IMR-90 (cell line): ENCODE measurements around the gene CASP14. TPM values are rescaled to one million over a fixed set of nuclear protein-coding genes. Genes with fewer than 3 reads are reported as not detected.

Source experiments
- ATAC-seq: fragments of 200-7000 bp; cut with Tn5 transposase; 2 replicates; pipeline ENCODE4 v1.9.1; 2020; ENCODE audit warnings: low read depth, mild to moderate bottlenecking, moderate library complexity
- BruUV-seq: library from RNA; stranded (reverse); fragments of 400-500 nt; replicated peaks from 2 replicates; lab custom pipeline; 2021; lab: Mats Ljungman, UMichigan
- CTCF ChIA-PET: fragments of 300-600 bp; formaldehyde crosslinking; extraction: SDS; loops from one replicate; lab custom pipeline; 2021; ENCODE audit warnings: antibody characterized with exemption; lab: Yijun Ruan, JAX
- POLR2A ChIA-PET: fragments of 300-600 bp; sonication (Branson Sonifier 250); formaldehyde crosslinking; loops from one replicate; lab custom pipeline; 2022; ENCODE audit warnings: antibody characterized with exemption; ENCODE audit not compliant: unreplicated experiment; lab: Charles Lee
- DNase-seq: peaks from one replicate; pipeline ENCODE4 v3.0.0; 2013
- H2AFZ ChIP-seq: replicated peaks from 2 replicates; pipeline ENCODE3; 2013; ENCODE audit warnings: low read length, mild to moderate bottlenecking; ENCODE audit not compliant: poor library complexity
- H2AK5ac ChIP-seq: 2 replicates; pipeline ENCODE4 v1.6.1; 2013; ENCODE audit warnings: low read depth, low read length, inconsistent platforms
- H2AK9ac ChIP-seq: replicated peaks from 2 replicates; pipeline ENCODE3; 2013; ENCODE audit warnings: mild to moderate bottlenecking, low read depth, low read length, moderate library complexity; ENCODE audit not compliant: poor library complexity
- H2BK120ac ChIP-seq: 2 replicates; pipeline ENCODE4 v1.6.1; 2013; ENCODE audit warnings: low read depth, low read length, inconsistent platforms
- H2BK15ac ChIP-seq: 3 replicates; pipeline ENCODE4 v1.6.1; 2013; ENCODE audit warnings: low read depth, low read length, inconsistent platforms
- H2BK20ac ChIP-seq: 2 replicates; pipeline ENCODE4 v1.6.1; 2013; ENCODE audit warnings: low read depth, mild to moderate bottlenecking, inconsistent platforms, low read length, moderate library complexity
- H2BK5ac ChIP-seq: 2 replicates; pipeline ENCODE4 v1.6.1; 2013; ENCODE audit warnings: mild to moderate bottlenecking, low read depth, low read length, inconsistent platforms; ENCODE audit not compliant: poor library complexity, severe bottlenecking
- H3K14ac ChIP-seq: replicated peaks from 2 replicates; pipeline ENCODE4 v1.6.1; 2013; ENCODE audit warnings: low read depth, low read length, inconsistent platforms
- H3K18ac ChIP-seq: 2 replicates; pipeline ENCODE4 v1.6.1; 2013; ENCODE audit warnings: low read depth, low read length, control low read depth
- H3K23ac ChIP-seq: 2 replicates; pipeline ENCODE4 v1.6.1; 2013; ENCODE audit warnings: low read depth, low read length, inconsistent platforms
- H3K27ac ChIP-seq: 2 replicates; pipeline ENCODE4 v1.5.1; 2013; ENCODE audit warnings: mild to moderate bottlenecking, control low read depth, low read length; ENCODE audit not compliant: insufficient read depth
- H3K27me3 ChIP-seq: 2 replicates; pipeline ENCODE4 v1.6.1; 2013; ENCODE audit warnings: low read length; ENCODE audit not compliant: control insufficient read depth, insufficient read depth
- H3K36me3 ChIP-seq: 2 replicates; pipeline ENCODE4 v1.6.1; 2013; ENCODE audit warnings: low read length, mixed read lengths; ENCODE audit not compliant: control insufficient read depth, insufficient read depth
- H3K4ac ChIP-seq: 2 replicates; pipeline ENCODE4 v1.6.1; 2013; ENCODE audit warnings: low read depth, low read length, inconsistent platforms
- H3K4me1 ChIP-seq: 2 replicates; pipeline ENCODE4 v1.6.1; 2013; ENCODE audit warnings: low read length, mixed read lengths; ENCODE audit not compliant: control insufficient read depth, insufficient read depth
- H3K4me2 ChIP-seq: 2 replicates; pipeline ENCODE4 v1.6.1; 2013; ENCODE audit warnings: low read depth, mild to moderate bottlenecking, control low read depth, low read length, moderate library complexity
- H3K4me3 ChIP-seq: 2 replicates; pipeline ENCODE4 v1.5.1; 2013; ENCODE audit warnings: low read depth, mild to moderate bottlenecking, control low read depth, low read length, moderate library complexity; ENCODE audit not compliant: insufficient read depth
- H3K56ac ChIP-seq: 2 replicates; pipeline ENCODE4 v1.6.1; 2013; ENCODE audit warnings: low read length, inconsistent platforms; ENCODE audit not compliant: insufficient read depth; ENCODE audit errors: extremely low read depth
- H3K79me1 ChIP-seq, 2 experiments: 2 replicates each; pipeline ENCODE4 v1.6.1; 2013; ENCODE audit warnings: low read length in 2 of 2, inconsistent platforms in 1 of 2, low read depth in 1 of 2
- H3K9ac ChIP-seq: 2 replicates; pipeline ENCODE4 v1.6.1; 2013; ENCODE audit warnings: low read depth, low read length, control low read depth
- H3K9me1 ChIP-seq: 2 replicates; pipeline ENCODE4 v1.6.1; 2013; ENCODE audit warnings: low read length, inconsistent platforms; ENCODE audit not compliant: insufficient read depth
- H3K9me3 ChIP-seq: 2 replicates; pipeline ENCODE4 v1.6.1; 2013; ENCODE audit warnings: low read length; ENCODE audit not compliant: control insufficient read depth, insufficient read depth
- H4K20me1 ChIP-seq: 2 replicates; pipeline ENCODE4 v1.6.1; 2013; ENCODE audit warnings: low read length, inconsistent platforms; ENCODE audit not compliant: insufficient read depth
- H4K5ac ChIP-seq: 2 replicates; pipeline ENCODE4 v1.6.1; 2013; ENCODE audit warnings: mild to moderate bottlenecking, low read depth, low read length, control low read depth
- H4K8ac ChIP-seq, 2 experiments: 2 replicates each; pipeline ENCODE4 v1.6.1; 2013; ENCODE audit warnings: low read depth in 2 of 2, low read length in 2 of 2, control low read depth in 1 of 2, inconsistent platforms in 1 of 2
- H4K91ac ChIP-seq: 2 replicates; pipeline ENCODE4 v1.6.1; 2013; ENCODE audit warnings: low read depth, low read length, inconsistent platforms; ENCODE audit not compliant: insufficient read depth
- BHLHE40 ChIP-seq: fragments of 150-350 bp; IDR thresholded peaks from 2 replicates; pipeline ENCODE4 v1.6.1; 2016; ENCODE audit warnings: mild to moderate bottlenecking, low read depth, low read length
- CEBPB ChIP-seq: IDR thresholded peaks from 2 replicates; pipeline ENCODE4 v1.6.1; 2012; ENCODE audit warnings: low read depth, low read length, improper control_type of control experiment
- CHD1 ChIP-seq: IDR thresholded peaks from 2 replicates; pipeline ENCODE4 v1.6.1; 2012; ENCODE audit warnings: low read depth, low read length, improper control_type of control experiment
- FOS ChIP-seq: fragments of 150-350 bp; IDR thresholded peaks from 2 replicates; pipeline ENCODE4 v1.6.1; 2016; ENCODE audit warnings: low read depth, low read length
- MAFK ChIP-seq: IDR thresholded peaks from 2 replicates; pipeline ENCODE4 v1.6.1; 2012; ENCODE audit warnings: low read depth, low read length, improper control_type of control experiment
- MAZ ChIP-seq: IDR thresholded peaks from 2 replicates; pipeline ENCODE4 v1.6.1; 2012; ENCODE audit warnings: low read depth, mild to moderate bottlenecking, low read length, improper control_type of control experiment, moderate library complexity, borderline replicate concordance
- MXI1 ChIP-seq: IDR thresholded peaks from 2 replicates; pipeline ENCODE4 v1.6.1; 2012; ENCODE audit warnings: low read depth, mild to moderate bottlenecking, low read length, moderate library complexity, borderline replicate concordance
- NFE2L2 ChIP-seq: fragments of 150-350 bp; IDR thresholded peaks from 2 replicates; pipeline ENCODE4 v1.6.1; 2016; ENCODE audit warnings: low read depth, mild to moderate bottlenecking, low read length
- POLR2A ChIP-seq: IDR thresholded peaks from 2 replicates; pipeline ENCODE4 v1.6.1; 2012; ENCODE audit warnings: mild to moderate bottlenecking, low read depth, low read length
- RAD21 ChIP-seq: IDR thresholded peaks from 2 replicates; pipeline ENCODE4 v1.6.1; 2012; ENCODE audit warnings: low read length, improper control_type of control experiment
- RCOR1 ChIP-seq: IDR thresholded peaks from 2 replicates; pipeline ENCODE4 v1.6.1; 2012; ENCODE audit warnings: mild to moderate bottlenecking, low read length, improper control_type of control experiment; ENCODE audit not compliant: insufficient replicate concordance
- RFX5 ChIP-seq: IDR thresholded peaks from 2 replicates; pipeline ENCODE4 v1.8.0; 2012; ENCODE audit warnings: low read depth, mild to moderate bottlenecking, low read length, moderate library complexity
- SMC3 ChIP-seq: fragments of 150-350 bp; IDR thresholded peaks from 2 replicates; pipeline ENCODE4 v1.6.1; 2016; ENCODE audit warnings: low read depth, mild to moderate bottlenecking, antibody characterized with exemption, low read length, moderate library complexity
- WGBS, 2 experiments: methylation state at CpG; one replicate each; pipeline versions ENCODE4 v1.1.5 to v1.1.7; 2013; ENCODE audit warnings: missing lambda C conversion rate in 2 of 2; ENCODE audit not compliant: insufficient read length in 1 of 2; ENCODE audit errors: extremely low coverage in 2 of 2; 5-methylcytosine and 5-hydroxymethylcytosine counted together
- dilution Hi-C: fragments of 300-500 bp; cut with HindIII; formaldehyde crosslinking; loops from one replicate; pipeline ENCODE4 v1.14.3; 2018; ENCODE audit warnings: low sequenced_read_pairs; ENCODE audit not compliant: unreplicated experiment
- in situ Hi-C: fragments of 300-500 bp; cut with MboI; formaldehyde crosslinking; loops from 3 replicates; pipeline ENCODE4 v1.14.3; 2019; ENCODE audit warnings: low sequenced_read_pairs, inconsistent platforms, mixed read lengths
- intact Hi-C: fragments of 100-400 bp; cut with micrococcal nuclease; formaldehyde crosslinking; loops from 2 replicates; pipeline ENCODE4 v1.10.0; 2022
- polyA plus RNA-seq, 3 experiments: library from polyadenylated mRNA; depleted of rRNA; stranded (reverse); fragments of >200 nt; gene quantifications; 2 replicates each; pipeline ENCODE4 v1.2.3, GENCODE V29; 2012; ENCODE audit warnings: low replicate concordance in 1 of 3
- total RNA-seq: library from RNA; depleted of rRNA; stranded (reverse); fragments of >200 nt; gene quantifications from 2 replicates; pipeline ENCODE4 v1.2.3, GENCODE V29; 2012
- TF ChIP-seq, protein P1 (sequence below): fragments of 150-350 bp; IDR thresholded peaks from 2 replicates; pipeline ENCODE4 v1.6.1; 2016; ENCODE audit warnings: low read depth, mild to moderate bottlenecking, low read length, moderate library complexity, borderline replicate concordance
- TF ChIP-seq, protein P2 (sequence below): conservative IDR thresholded peaks from 2 replicates; pipeline ENCODE4 v1.5.1; 2012; ENCODE audit warnings: mild to moderate bottlenecking, low read depth, low read length, improper control_type of control experiment
- TF ChIP-seq, protein P3 (sequence below): fragments of 150-350 bp; IDR thresholded peaks from 2 replicates; pipeline ENCODE4 v1.6.1; 2017; ENCODE audit warnings: mild to moderate bottlenecking, antibody characterized with exemption, low read length, low read depth

Gene CASP14
- total and polyA plus RNA-seq, 2 of the 4 experiments (the other 2 are of a cell fraction), result not detected

DNA sequence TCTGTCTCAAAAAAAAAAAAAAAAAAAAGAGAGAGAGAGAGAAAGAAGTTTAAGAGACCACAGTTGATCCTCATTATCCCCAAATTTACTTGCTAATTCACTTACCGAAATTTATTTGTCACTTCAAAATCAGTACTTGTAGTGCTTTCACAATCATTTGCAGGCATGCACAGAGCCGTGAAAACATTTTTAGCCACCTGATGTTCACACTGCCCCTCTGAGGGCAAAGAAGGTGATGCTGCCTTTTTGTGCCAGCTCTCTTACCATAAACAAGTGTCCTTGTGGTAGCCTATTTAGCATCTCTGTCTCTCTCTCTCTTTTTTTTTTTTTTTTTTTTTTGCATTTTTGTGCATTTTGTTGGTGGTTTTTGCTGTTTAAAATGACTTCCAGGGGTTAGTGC lies 24.1 kb upstream of the CASP14 start:
- TF ChIP-seq POLR2A, result no peak
- no peak for TF ChIP-seq RCOR1
- TF ChIP-seq FOS, result no peak
- TF ChIP-seq CEBPB, result no peak
- no peak for TF ChIP-seq NFE2L2
- no peak for TF ChIP-seq BHLHE40
- TF ChIP-seq SMC3, result no peak
- TF ChIP-seq, protein P1, sequence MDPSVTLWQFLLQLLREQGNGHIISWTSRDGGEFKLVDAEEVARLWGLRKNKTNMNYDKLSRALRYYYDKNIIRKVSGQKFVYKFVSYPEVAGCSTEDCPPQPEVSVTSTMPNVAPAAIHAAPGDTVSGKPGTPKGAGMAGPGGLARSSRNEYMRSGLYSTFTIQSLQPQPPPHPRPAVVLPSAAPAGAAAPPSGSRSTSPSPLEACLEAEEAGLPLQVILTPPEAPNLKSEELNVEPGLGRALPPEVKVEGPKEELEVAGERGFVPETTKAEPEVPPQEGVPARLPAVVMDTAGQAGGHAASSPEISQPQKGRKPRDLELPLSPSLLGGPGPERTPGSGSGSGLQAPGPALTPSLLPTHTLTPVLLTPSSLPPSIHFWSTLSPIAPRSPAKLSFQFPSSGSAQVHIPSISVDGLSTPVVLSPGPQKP, result no peak
- TF ChIP-seq MXI1, result no peak
- TF ChIP-seq RAD21, result no peak
- TF ChIP-seq CHD1, result no peak
- TF ChIP-seq, protein P2, sequence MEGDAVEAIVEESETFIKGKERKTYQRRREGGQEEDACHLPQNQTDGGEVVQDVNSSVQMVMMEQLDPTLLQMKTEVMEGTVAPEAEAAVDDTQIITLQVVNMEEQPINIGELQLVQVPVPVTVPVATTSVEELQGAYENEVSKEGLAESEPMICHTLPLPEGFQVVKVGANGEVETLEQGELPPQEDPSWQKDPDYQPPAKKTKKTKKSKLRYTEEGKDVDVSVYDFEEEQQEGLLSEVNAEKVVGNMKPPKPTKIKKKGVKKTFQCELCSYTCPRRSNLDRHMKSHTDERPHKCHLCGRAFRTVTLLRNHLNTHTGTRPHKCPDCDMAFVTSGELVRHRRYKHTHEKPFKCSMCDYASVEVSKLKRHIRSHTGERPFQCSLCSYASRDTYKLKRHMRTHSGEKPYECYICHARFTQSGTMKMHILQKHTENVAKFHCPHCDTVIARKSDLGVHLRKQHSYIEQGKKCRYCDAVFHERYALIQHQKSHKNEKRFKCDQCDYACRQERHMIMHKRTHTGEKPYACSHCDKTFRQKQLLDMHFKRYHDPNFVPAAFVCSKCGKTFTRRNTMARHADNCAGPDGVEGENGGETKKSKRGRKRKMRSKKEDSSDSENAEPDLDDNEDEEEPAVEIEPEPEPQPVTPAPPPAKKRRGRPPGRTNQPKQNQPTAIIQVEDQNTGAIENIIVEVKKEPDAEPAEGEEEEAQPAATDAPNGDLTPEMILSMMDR, result no peak
- no peak for TF ChIP-seq MAZ
- no peak for TF ChIP-seq RFX5
- TF ChIP-seq, protein P3, sequence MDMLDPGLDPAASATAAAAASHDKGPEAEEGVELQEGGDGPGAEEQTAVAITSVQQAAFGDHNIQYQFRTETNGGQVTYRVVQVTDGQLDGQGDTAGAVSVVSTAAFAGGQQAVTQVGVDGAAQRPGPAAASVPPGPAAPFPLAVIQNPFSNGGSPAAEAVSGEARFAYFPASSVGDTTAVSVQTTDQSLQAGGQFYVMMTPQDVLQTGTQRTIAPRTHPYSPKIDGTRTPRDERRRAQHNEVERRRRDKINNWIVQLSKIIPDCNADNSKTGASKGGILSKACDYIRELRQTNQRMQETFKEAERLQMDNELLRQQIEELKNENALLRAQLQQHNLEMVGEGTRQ, result no peak
- no peak for TF ChIP-seq MAFK
- Histone ChIP-seq H2AK9ac (no peak overlapping the region), H3K4me2 (no peak overlapping the region), H4K20me1 (no peaks in the 10 kb centered on the region), H3K27me3 (no peaks in the 10 kb centered on the region), H4K91ac (no peak overlapping the region), H3K4ac (no peak overlapping the region), H3K4me3 (no peak overlapping the region), H2BK120ac (no peak overlapping the region), H2BK5ac (no peak overlapping the region), H3K14ac (no peak overlapping the region), H3K9ac (no peak overlapping the region), H3K9me1 (no peaks in the 10 kb centered on the region), H2BK20ac (no peak overlapping the region), H2AFZ (no peak overlapping the region), H2BK15ac (no peak overlapping the region), H3K79me1 (no peaks in the 10 kb centered on the region), H3K56ac (no peak overlapping the region), H3K36me3 (no peaks in the 10 kb centered on the region), H4K5ac (no peak overlapping the region), H3K4me1 (no peaks in the 10 kb centered on the region), H3K23ac (no peak overlapping the region), H3K9me3 (peaks cover 5% of the 10 kb centered on the region; the same call in 1 of the 2 replicates), H4K8ac (no peak overlapping the region), H3K27ac (no peak overlapping the region), H3K18ac (no peak overlapping the region), H2AK5ac (no peak overlapping the region)
- dilution Hi-C loops, result no loop called here
- no CpG with 5 or more reads among the region's 2 CpGs for WGBS, 2 experiments
- ChIA-PET CTCF (interaction anchor here (0.6 kb wide), 1 partner anchor 20 kb away, joined by 4 read pairs; no protein-coding TSS in a partner anchor), POLR2A (interaction anchor here (0.6 kb wide), 1 partner anchor 265 kb away, joined by 8 read pairs; no protein-coding TSS in a partner anchor)
- in situ Hi-C loops, result no loop called here
- DNase-seq (no peak), ATAC-seq (no peak)
- BruUV-seq, result no TSS peak
- intact Hi-C loops, result no loop called here
